CD14-positive monocyte (primary cell): ENCODE measurements around the gene PLXNA2. TPM values are rescaled to one million over a fixed set of nuclear protein-coding genes. Genes with fewer than 3 reads are reported as not detected.

Experiments
- DNase-seq, 3 donors: peaks; one replicate each; pipeline ENCODE4 v3.0.0-alpha.2; 2011 to 2022
- H2AFZ ChIP-seq: 2 replicates; pipeline ENCODE4 v1.6.0; 2012; ENCODE audit warnings: mild to moderate bottlenecking, low read depth, low read length, inconsistent platforms; ENCODE audit not compliant: insufficient read depth, poor library complexity, severe bottlenecking
- H3K27ac ChIP-seq, 2 donors: 1 replicate in 1 of 2; 2 replicates in 1 of 2; pipeline ENCODE4 v1.5.1; 2012 to 2013; ENCODE audit warnings: low read length in 2 of 2, control low read depth in 1 of 2, inconsistent platforms in 1 of 2, low read depth in 1 of 2, mild to moderate bottlenecking in 1 of 2
- H3K27me3 ChIP-seq, 2 donors: one replicate each; pipeline versions ENCODE4 v1.6.0 to v1.6.1; 2011 to 2013; ENCODE audit warnings: low read length in 2 of 2; ENCODE audit not compliant: control insufficient read depth in 2 of 2, insufficient read depth in 2 of 2
- H3K36me3 ChIP-seq, 2 donors: replicated peaks in 1 of 2; 1 replicate in 1 of 2; 2 replicates in 1 of 2; pipeline versions ENCODE4 v1.5.1 to v1.6.1; 2012 to 2013; ENCODE audit warnings: low read length in 2 of 2, control low read depth in 1 of 2, inconsistent platforms in 1 of 2, mild to moderate bottlenecking in 1 of 2; ENCODE audit not compliant: insufficient read depth in 2 of 2, control insufficient read depth in 1 of 2
- H3K4me1 ChIP-seq, 2 donors: 1 replicate in 1 of 2; 2 replicates in 1 of 2; pipeline versions ENCODE4 v1.5.1 to v1.6.1; 2012 to 2013; ENCODE audit warnings: low read length in 2 of 2, control low read depth in 1 of 2, inconsistent platforms in 1 of 2, mild to moderate bottlenecking in 1 of 2, moderate library complexity in 1 of 2; ENCODE audit not compliant: insufficient read depth in 2 of 2, control insufficient read depth in 1 of 2
- H3K4me2 ChIP-seq: replicated peaks from 2 replicates; pipeline ENCODE3; 2012; ENCODE audit warnings: low read length, moderate library complexity, mild to moderate bottlenecking; ENCODE audit not compliant: poor library complexity, severe bottlenecking; ENCODE audit errors: extremely low read depth
- H3K4me3 ChIP-seq, 3 experiments: fragments of 200-600 bp in 1 of 3; sonication (generic) in 1 of 3; replicated peaks in 1 of 3; 1 replicate in 2 of 3; 2 replicates in 1 of 3; pipeline ENCODE4 v1.5.1; 2011 to 2013; ENCODE audit warnings: low read length in 3 of 3, mild to moderate bottlenecking in 3 of 3, control low read depth in 2 of 3, low read depth in 2 of 3, inconsistent platforms in 1 of 3, moderate library complexity in 1 of 3
- H3K79me2 ChIP-seq: 2 replicates; pipeline ENCODE4 v1.6.0; 2012; ENCODE audit warnings: mild to moderate bottlenecking, control low read depth, inconsistent platforms, low read length, moderate library complexity; ENCODE audit not compliant: insufficient read depth
- H3K9ac ChIP-seq: 2 replicates; pipeline ENCODE4 v1.6.0; 2017; ENCODE audit warnings: low read length, mild to moderate bottlenecking; ENCODE audit not compliant: insufficient read depth, poor library complexity, severe bottlenecking
- H3K9me3 ChIP-seq, 2 donors: replicated peaks in 1 of 2; 1 replicate in 1 of 2; 2 replicates in 1 of 2; pipeline versions ENCODE4 v1.5.1 to v1.6.1; 2012 to 2013; ENCODE audit warnings: low read length in 2 of 2, control low read depth in 1 of 2; ENCODE audit not compliant: control insufficient read depth in 1 of 2, insufficient read depth in 1 of 2
- H4K20me1 ChIP-seq: 2 replicates; pipeline ENCODE4 v1.6.0; 2012; ENCODE audit warnings: mild to moderate bottlenecking, low read length, control low read depth, moderate library complexity; ENCODE audit not compliant: insufficient read depth
- H3K27ac Mint-ChIP-seq, 7 donors: one replicate each; pipeline ENCODE4 v1.8.0; 2020; ENCODE audit warnings: mild to moderate bottlenecking in 7 of 7, mixed read lengths in 7 of 7, moderate library complexity in 6 of 7, inconsistent platforms in 2 of 7
- H3K27me3 Mint-ChIP-seq, 3 donors: one replicate each; pipeline ENCODE4 v1.8.0; 2021 to 2022; ENCODE audit warnings: low read depth in 3 of 3, mild to moderate bottlenecking in 3 of 3, mixed read lengths in 3 of 3, moderate library complexity in 3 of 3, inconsistent platforms in 1 of 3
- H3K36me3 Mint-ChIP-seq, 2 donors: one replicate each; pipeline ENCODE4 v1.8.0; 2020; ENCODE audit warnings: mixed read lengths in 2 of 2, inconsistent platforms in 1 of 2, mild to moderate bottlenecking in 1 of 2
- H3K4me1 Mint-ChIP-seq: one replicate; pipeline ENCODE4 v1.8.0; 2020; ENCODE audit warnings: mild to moderate bottlenecking, mixed read lengths
- H3K4me3 Mint-ChIP-seq, 2 donors: one replicate each; pipeline ENCODE4 v1.8.0; 2020; ENCODE audit warnings: mild to moderate bottlenecking in 2 of 2, mixed read lengths in 2 of 2, moderate library complexity in 1 of 2
- H3K9me3 Mint-ChIP-seq, 7 donors: one replicate each; pipeline ENCODE4 v1.8.0; 2020 to 2022; ENCODE audit warnings: mixed read lengths in 7 of 7, mild to moderate bottlenecking in 6 of 7, moderate library complexity in 6 of 7, inconsistent platforms in 2 of 7
- WGBS: methylation state at CpG from one replicate; pipeline ENCODE4 v1.1.5; 2013; ENCODE audit warnings: missing lambda C conversion rate; ENCODE audit not compliant: insufficient coverage; 5-methylcytosine and 5-hydroxymethylcytosine counted together
- intact Hi-C, 2 donors: fragments of 100-400 bp; cut with micrococcal nuclease; formaldehyde crosslinking; loops; one replicate each; pipeline versions ENCODE4 v1.15.0 to v1.15.1; 2023
- polyA plus RNA-seq, 3 donors: library from polyadenylated mRNA; depleted of rRNA in 1 of 3; unstranded in 2 of 3; stranded (reverse) in 1 of 3; fragments of 300-500 nt in 2 of 3; fragments of >200 nt in 1 of 3; fragmentation: Illumina TruSeq in 2 of 3; gene quantifications; 1 replicate in 2 of 3; 2 replicates in 1 of 3; pipeline ENCODE4 v1.2.3, GENCODE V29; 2012 to 2021
- TF ChIP-seq, protein P1 (sequence below): fragments of 200-600 bp; IDR thresholded peaks from one replicate; pipeline ENCODE4 v1.8.0; 2022; ENCODE audit warnings: antibody characterized with exemption, mild to moderate bottlenecking

The PLXNA2 gene
- polyA plus RNA-seq, 3 donors = 0.75 to 2.1 (median 1.1) TPM

GRCh38 chr1:208148380-208148779, 95.8 kb downstream of the PLXNA2 start:
- H3K4me3 Mint-ChIP-seq = no peak overlapping the region
- H2AFZ ChIP-seq = no peak overlapping the region
- H3K27ac ChIP-seq = no peak overlapping the region
- H3K36me3 Mint-ChIP-seq = no peaks in the 10 kb centered on the region
- no peak overlapping the region for H3K27ac Mint-ChIP-seq
- no peaks in the 10 kb centered on the region for H3K4me1 Mint-ChIP-seq
- no peaks in the 10 kb centered on the region for H3K4me1 ChIP-seq
- WGBS = 82% methylated on average over 4 of the region's 4 CpGs
- DNase-seq = no peak
- intact Hi-C loops = no loop called here
- H3K36me3 ChIP-seq = no peaks in the 10 kb centered on the region
- H3K9me3 ChIP-seq = no peaks in the 10 kb centered on the region
- no peaks in the 10 kb centered on the region for H3K79me2 ChIP-seq
- no peaks in the 10 kb centered on the region for H3K9me3 Mint-ChIP-seq
- peaks cover 3 to 9% (median 8%) of the 10 kb centered on the region in 3 donors for H3K27me3 Mint-ChIP-seq
- H3K4me2 ChIP-seq = no peak overlapping the region
- no peaks in the 10 kb centered on the region for H3K27me3 ChIP-seq
- no peak overlapping the region for H3K9ac ChIP-seq
- TF ChIP-seq, protein P1, sequence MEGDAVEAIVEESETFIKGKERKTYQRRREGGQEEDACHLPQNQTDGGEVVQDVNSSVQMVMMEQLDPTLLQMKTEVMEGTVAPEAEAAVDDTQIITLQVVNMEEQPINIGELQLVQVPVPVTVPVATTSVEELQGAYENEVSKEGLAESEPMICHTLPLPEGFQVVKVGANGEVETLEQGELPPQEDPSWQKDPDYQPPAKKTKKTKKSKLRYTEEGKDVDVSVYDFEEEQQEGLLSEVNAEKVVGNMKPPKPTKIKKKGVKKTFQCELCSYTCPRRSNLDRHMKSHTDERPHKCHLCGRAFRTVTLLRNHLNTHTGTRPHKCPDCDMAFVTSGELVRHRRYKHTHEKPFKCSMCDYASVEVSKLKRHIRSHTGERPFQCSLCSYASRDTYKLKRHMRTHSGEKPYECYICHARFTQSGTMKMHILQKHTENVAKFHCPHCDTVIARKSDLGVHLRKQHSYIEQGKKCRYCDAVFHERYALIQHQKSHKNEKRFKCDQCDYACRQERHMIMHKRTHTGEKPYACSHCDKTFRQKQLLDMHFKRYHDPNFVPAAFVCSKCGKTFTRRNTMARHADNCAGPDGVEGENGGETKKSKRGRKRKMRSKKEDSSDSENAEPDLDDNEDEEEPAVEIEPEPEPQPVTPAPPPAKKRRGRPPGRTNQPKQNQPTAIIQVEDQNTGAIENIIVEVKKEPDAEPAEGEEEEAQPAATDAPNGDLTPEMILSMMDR = no peak
- H3K4me3 ChIP-seq = no peak overlapping the region
- H4K20me1 ChIP-seq = no peaks in the 10 kb centered on the region

DNA sequence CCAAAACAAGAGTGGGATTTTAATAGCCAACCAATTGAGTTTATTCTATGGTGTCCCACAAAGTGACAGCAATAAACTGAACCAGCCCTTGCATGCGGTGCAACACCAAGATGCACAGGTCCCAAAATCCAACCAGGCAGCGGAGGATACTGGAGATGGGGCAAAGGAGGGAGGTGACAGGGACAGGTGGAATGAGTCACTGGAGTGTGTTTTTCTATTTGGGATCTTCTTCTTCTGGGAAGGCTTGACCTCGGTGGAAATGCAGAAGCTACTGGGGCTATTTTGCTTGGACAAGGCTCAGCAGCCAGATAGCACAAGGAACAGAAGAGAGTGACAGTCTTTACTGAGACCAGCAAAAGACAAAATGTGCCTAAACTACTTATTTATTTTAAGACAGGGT, 97.5 kb downstream of the PLXNA2 start:
- WGBS = no CpG with 5 or more reads among the region's 3 CpGs
- H3K9me3 ChIP-seq = no peaks in the 10 kb centered on the region
- H3K4me1 ChIP-seq = no peaks in the 10 kb centered on the region
- DNase-seq = no peak
- Mint-ChIP-seq H3K9me3 (no peaks in the 10 kb centered on the region), H3K27me3 (peaks cover 3 to 9% (median 7%) of the 10 kb centered on the region in 3 donors), H3K4me1 (no peaks in the 10 kb centered on the region), H3K36me3 (no peaks in the 10 kb centered on the region), H3K27ac (no peak overlapping the region), H3K4me3 (no peak overlapping the region)
- H3K9ac ChIP-seq = no peak overlapping the region
- H3K4me2 ChIP-seq = no peak overlapping the region
- no peaks in the 10 kb centered on the region for H3K27me3 ChIP-seq
- no peaks in the 10 kb centered on the region for H3K79me2 ChIP-seq
- H2AFZ ChIP-seq = no peak overlapping the region
- H3K27ac ChIP-seq = no peak overlapping the region
- intact Hi-C loops = no loop called here
- TF ChIP-seq, protein P1 = no peak
- H3K36me3 ChIP-seq = no peaks in the 10 kb centered on the region
- H4K20me1 ChIP-seq = no peaks in the 10 kb centered on the region
- H3K4me3 ChIP-seq = no peak overlapping the region
